Measurements from ENCODE around the gene CIAO2A. TPM values are rescaled to one million over a fixed set of nuclear protein-coding genes. Genes with fewer than 3 reads are reported as not detected.
"Not testable (repeated sequence)": the region's sequence is repeated elsewhere in the genome, so short reads cannot be mapped to it uniquely, and the experiment has no call there.

The CIAO2A gene, protein sequence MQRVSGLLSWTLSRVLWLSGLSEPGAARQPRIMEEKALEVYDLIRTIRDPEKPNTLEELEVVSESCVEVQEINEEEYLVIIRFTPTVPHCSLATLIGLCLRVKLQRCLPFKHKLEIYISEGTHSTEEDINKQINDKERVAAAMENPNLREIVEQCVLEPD
- 42.5 TPM for total RNA-seq

DNA sequence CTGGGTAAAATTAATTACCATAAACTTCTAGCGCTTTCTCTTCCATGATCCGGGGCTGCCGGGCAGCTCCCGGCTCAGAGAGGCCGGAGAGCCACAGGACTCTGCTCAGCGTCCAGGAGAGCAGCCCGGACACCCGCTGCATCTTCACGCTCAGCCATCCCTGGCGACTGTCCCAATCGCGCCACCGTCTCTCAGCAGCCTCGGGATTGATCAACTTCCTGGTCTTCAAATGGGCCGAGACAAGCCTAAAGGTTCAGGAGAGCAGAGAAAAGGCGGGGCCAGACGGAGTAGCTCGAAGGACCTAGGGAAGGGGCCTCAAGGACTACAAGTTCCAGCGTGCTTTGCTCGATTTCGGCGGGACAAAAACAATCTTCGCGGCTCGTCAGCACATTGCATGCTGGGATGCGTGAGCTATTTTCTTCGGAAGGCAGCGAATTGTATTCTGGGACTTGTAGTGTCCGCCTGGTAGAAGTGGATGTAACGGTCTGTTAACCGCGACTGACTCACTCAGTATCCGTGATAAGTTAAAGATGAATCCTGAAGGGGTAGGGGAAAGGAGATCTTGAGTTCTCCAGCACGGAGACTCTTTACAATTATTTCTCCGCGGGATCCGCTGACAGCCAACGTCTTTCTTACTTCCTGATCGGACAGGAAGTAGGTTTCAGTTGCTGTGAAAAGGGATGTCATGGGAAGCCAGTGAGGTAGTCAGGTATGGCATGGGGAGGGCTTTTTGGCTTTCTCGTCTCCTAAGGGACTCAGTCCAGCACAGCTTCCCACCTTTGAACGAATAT is at the start of gene CIAO2A:
TSS of gene CIAO2A (minus strand) at position 212 of the 791 bp plus-strand sequence. CDS start at position 142, 70 bp downstream.
- peak; percentile 99 for DNase-seq

DNA sequence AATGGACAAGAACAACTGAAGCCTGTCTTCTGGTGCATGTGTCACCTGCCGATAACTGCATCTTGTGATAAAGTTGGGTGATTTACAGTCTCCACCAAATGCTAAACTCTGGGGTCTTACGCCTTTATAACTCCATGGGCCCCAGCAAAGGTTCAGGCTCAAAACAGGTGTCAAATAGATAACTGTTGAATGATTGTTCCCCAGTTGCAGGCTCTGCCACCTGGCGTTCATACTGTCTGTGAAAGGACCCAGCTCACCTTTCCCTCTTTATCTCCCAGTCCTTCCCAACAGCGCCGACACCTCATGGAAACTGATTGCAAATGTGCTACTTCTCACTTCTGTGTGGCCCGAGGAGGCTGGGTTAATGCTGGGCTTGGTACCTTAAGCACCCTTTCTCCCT is 49.6 kb upstream of the CIAO2A start:
- no peak for DNase-seq

GRCh38 chr15:64141798-64142512 is 48.3 kb upstream of the CIAO2A start:
- DNase-seq = no peak

GRCh38 chr15:64138331-64138941 is 44.8 kb upstream of the CIAO2A start:
- no peak for DNase-seq

GRCh38 chr15:64137226-64137833 is 43.7 kb upstream of the CIAO2A start:
- DNase-seq = no peak

- no peak for DNase-seq
These were observed 42.7 kb upstream of the CIAO2A start for GRCh38 chr15:64136347-64136746.

DNA sequence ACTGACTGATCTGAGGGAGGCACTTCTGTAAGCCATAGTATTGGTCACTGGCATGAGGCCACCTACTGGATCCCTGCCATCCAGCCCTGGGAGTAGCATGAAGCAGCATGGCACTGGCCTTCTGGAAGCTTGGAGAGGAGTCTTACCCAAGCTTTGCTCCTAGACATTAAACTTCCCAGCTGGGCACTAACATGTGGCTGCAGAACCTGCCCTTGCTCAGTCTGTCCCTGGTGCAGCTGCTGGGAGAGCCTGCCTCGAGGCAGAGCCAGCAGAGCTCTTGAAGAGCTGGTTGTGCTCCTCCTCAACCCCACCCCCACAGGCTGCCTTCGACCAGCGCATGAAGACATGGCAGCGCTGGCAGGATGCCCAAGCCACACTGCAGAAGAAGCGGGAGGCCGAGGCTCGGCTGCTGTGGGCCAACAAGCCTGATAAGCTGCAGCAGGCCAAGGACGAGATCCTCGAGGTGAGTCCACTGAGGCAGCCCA is 40.7 kb upstream of the CIAO2A start:
- DNase-seq = peak; percentile 42

- DNase-seq = no peak
These were observed 40.1 kb upstream of the CIAO2A start for GRCh38 chr15:64133623-64134344.

DNA sequence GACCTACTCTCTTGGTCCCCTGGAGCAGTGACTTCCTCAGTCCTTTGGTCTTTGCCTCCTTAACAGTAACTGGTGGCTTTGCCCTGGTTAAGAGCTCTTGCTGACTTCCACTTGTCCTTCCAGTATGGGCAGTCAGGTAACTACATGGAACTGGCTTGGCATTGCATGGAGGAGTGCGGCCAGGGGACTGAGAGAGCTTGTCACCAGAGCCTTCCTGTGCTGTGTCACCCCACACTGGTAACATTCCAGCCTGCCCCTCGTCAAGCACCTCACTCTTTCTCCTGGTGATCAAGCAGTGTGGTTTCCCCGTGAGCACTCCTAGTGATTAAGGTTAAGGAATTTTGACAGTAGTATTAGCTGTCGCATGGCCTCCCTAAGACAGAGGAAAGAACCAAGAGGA is 38.6 kb upstream of the CIAO2A start:
- no peak for DNase-seq

- DNase-seq = no peak
These were observed 37.9 kb upstream of the CIAO2A start for GRCh38 chr15:64131547-64131946.

DNA sequence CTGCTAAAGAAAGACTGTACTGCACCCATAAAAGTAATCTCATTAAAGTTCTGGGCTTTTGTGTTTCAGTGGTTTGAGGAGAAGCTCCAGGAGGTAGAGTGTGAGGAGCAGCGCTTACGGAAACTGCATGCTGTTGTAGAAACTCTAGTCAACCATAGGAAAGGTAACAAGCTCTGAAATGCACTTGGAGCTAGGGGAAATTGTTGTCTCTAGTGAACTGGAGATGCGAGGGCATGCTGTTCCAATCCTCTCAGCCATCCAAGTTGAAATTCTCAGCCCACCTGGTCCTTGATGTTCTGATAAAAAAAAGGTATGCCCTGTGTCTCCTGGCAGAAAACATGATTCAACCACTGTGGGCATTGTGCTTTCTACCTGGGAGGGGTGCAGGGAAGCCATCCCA is 36.5 kb upstream of the CIAO2A start:
- DNase-seq = no peak

DNA sequence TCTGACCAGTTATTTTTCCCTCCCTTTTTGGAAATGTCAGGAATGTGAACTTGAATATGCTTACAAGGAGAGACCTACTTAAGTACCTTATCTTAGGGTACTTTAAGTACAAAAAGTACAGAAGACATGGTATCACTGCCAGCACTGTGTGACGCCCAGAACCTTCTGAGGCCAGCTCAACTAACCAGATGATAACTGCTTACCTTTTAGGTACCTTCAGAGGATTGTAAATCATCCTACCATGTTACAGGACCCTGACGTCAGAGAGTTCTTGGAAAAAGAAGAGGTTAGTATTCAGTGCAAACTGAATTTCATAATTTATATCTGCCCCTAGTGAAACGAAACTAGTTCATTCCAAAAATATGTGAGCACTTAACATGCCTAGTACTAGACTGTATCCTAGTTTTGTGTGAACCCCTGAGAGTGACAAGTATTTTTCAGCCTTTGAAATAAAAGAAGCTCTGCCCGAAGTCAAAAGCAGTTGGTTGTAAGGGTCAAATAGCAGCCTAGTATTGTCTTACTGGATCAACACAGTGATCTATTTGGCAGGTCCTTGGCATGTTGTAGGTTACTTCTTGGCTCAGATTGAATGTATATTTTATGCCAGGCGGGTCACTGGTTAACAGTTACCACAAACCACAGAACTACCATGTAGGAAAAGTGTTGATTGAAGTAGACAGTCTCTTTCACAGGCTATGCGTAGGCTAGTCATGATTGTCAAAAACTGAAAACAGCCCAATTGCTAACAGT is 34.1 kb upstream of the CIAO2A start:
- no peak for DNase-seq

DNA sequence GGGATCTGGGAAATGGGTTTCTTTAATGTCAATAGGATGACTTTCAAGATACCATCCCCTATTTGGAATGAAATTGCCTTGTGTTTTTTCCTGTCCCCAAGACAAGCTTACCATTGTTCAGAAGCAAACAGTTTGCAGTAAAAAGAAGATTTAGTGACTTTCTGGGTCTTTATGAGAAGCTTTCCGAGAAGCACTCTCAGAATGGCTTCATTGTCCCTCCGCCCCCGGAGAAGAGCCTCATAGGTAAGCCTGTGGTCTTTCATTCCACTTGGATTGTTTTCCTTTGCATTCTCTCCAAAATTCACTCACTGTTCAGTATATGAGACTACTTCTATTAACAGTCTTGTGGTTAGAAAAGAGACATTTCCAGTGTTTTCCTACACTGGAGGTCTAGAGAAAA is 32.3 kb upstream of the CIAO2A start:
- no peak for DNase-seq

DNA sequence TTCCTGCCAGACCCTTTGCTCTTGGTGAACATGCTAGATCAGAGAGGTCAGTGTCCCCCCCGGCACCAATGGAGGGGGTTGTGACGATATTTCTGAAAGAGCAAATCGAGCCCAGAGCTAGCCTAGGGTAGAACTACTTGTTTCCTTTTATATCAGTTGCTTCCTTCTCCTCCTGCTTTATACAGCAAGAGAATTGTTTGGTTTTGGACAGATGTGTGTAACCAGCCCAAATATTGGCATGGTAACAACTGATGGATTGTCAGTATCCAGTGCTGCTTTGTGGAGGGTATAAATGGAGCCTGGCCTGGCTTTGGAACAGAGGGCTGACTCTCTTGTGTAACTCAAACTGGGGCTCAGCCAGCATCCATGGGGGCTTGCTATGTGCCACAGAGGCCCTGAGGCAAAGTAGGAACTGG is 29.3 kb upstream of the CIAO2A start:
- DNase-seq = no peak

DNA sequence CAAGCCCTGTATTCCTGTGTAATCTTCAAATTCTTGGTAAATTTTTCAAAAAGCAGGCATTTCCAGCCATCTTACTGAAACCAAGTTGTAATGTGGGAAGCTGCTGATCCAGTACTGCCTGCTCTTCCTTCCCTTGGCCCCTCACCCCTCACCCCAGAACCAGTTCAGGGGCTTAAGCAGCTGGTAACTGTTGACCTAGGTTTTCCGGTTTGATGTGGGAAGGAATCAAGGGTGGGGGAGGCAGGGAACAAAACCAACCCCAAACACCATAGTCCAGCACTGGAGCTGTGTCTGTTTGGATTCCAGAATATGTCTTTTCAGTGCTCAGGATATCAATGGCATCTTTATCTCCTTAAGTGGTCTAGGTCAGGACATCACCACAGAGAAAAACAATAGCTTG is 28.8 kb upstream of the CIAO2A start:
- no peak for DNase-seq

- DNase-seq = no peak
These were observed 28.0 kb upstream of the CIAO2A start for GRCh38 chr15:64121614-64122013.

DNA sequence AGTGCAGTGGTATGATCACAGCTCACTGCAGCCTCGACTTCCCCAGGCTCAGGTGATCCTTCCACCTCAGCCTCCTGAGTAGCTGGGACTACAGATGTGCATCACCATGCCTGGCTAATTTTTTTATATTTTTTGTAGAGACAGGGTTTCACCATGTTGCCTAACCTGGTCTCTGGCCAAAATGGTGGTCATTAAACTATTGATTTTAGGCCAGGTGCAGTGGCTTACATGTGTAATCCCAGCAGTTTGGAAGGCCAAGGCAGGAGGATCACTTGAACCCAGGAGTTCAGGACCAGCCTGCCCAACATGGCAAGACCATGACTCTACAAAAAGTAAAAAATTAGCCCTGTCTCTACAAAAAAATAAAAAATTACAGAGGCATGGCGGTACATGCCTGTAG is 26.7 kb upstream of the CIAO2A start:
- not testable (repeated sequence) for DNase-seq

DNA sequence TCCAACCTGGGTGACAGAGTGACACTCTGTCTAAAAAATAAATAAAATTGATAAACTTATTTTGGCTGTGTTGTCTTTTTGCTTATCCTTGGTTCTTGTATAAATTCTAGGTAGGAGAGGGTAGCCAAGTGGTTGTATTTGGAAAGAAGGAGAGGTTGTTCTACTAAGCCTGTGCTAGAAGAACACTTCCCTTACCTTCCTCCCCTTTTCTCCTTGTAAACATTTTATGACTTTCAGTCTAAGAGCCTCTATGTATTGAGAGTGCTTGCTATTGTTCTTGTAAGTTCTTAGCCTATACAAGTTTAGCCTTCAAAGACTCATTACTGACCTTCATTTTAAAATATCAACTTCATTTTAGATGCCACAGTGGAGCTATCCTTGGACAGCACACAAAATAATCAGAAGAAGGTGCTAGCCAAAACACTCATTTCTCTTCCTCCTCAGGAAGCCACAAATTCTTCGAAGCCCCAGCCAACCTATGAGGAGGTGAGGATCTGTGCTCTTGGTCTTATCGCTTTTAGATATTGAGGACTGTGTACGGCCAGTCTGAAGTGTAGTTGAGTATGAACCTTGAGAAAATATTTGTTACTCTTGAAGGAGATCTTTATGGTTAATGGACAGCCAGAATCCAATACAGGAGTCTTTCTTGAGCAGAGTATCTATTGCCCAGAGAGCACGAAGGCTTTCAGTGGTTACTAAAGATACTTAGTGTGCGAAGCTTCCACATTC is 24.3 kb upstream of the CIAO2A start:
- no peak for DNase-seq

DNA sequence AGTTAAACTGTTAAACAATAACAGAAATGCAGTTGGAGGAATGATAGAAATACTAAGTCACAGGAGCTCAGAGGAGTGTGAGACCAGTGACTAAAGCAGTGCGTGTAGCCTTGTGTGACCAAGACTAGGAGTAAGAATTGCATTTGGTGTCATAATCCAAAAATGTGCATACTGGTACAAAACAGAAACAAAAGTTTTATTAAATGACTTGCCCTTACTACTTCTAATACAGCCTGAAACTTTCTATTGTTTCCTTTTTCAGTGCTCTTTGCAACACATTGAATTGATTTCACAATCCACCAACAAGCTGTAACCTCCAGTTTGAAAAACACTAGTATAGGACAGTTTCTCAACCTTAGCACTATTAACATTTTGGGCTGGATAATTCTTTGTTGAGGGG is 19.3 kb upstream of the CIAO2A start:
- no peak for DNase-seq
